ENCODE data around the gene SMAD6. TPM values are rescaled to one million over a fixed set of nuclear protein-coding genes. Genes with fewer than 3 reads are reported as not detected.
A peak's percentile ranks its signal among the peaks of the same experiment; 100 is the strongest.

Gene SMAD6
- total and polyA plus RNA-seq, 9 of the 15 experiments (the other 6 are each of a cell fraction or from before 2014, with no cell fraction given) = 0.10 to 15.5 (median 3.7) TPM

DNA sequence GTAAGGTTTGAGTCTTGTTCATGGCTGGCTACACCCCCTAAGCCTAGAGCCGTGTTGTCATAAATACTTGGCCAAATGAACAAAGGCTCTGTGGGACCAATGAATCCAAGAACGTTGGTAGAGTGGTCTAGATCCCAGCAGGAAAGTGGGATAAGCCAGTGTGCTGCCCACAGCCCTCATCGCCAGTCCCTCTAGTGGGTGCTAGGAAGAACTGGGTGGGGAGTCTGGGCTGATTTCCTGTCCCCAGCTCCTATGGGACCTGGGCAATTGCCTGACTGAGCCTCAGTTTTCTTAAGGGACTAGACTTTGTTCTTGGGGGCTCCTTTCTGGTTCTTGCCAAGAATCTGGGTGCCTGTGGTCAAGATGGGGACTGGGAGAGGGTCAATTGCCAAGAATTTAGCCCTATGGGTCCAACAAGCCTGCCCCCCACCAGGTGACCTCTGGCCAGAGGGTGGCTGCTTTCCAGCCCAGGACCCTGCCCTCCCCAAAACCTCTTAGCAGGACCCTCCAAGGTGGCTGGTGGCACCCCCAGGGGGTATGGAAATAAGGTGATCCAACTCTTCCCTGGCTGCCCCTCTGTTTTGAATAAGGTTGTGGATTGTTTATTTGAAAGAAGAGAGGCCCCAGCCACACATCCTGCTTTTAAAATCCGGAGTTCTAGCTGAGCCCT, 42.7 kb downstream of the SMAD6 start:
- no TSS peak for BruUV-seq (replicated peaks)
- Histone ChIP-seq H3K9ac (ENCODE audit: insufficient read depth in 1 of 2, low read depth in 2 of 2, low read length in 2 of 2) (no peak overlapping the region), H3K9me1 (ENCODE audit: control insufficient read depth, insufficient read depth, low read length) (no peaks in the 10 kb centered on the region), H4K20me1 (replicated peaks; ENCODE audit: control insufficient read depth, insufficient read depth, low read length) (peaks cover 15% of the 10 kb centered on the region; the same call in 1 of the 2 replicates), H3K4me1 (replicated peaks in 1 of 2; ENCODE audit: control insufficient read depth in 2 of 2, insufficient read depth in 2 of 2, low read length in 2 of 2) (peaks cover under 1 to 8% of the 10 kb centered on the region in 2 experiments; a peak in 3 of 5 replicates), H3K27me3 (ENCODE audit: control insufficient read depth in 2 of 2, insufficient read depth in 2 of 2, low read length in 2 of 2) (no peaks in the 10 kb centered on the region), H3K4me3 (no peak overlapping the region), H3K9me3 (replicated peaks; ENCODE audit: control insufficient read depth, insufficient read depth, low read depth, low read length) (no peaks in the 10 kb centered on the region), H3K4me2 (ENCODE audit: insufficient read depth, low read length) (no peak overlapping the region), H2AFZ (ENCODE audit: low read depth, low read length) (no peak overlapping the region), H3K27ac (ENCODE audit: extremely low read depth, low read depth, low read length) (no peak overlapping the region), H3K36me3 (ENCODE audit: control insufficient read depth, insufficient read depth, low read length) (no peaks in the 10 kb centered on the region), H3K79me2 (ENCODE audit: control insufficient read depth, insufficient read depth, low read length) (peaks cover 38% of the 10 kb centered on the region; the same call in 2 of the 3 replicates)
- ChIA-PET POLR2A (interaction anchor here (0.6 kb wide), 1 partner anchor 41 kb away, joined by 3 read pairs; no protein-coding TSS in a partner anchor), CTCF (ENCODE audit: low intra/inter-chr PET ratio) (no interaction called here)
- intact Hi-C loops (cut with micrococcal nuclease) (no loop called here), in situ Hi-C loops (cut with MboI) (no loop called here)
- ATAC-seq (0 out of 3 replicates have a peak, but pooled peaks have one; percentile 26), FAIRE-seq (no peak), DNase-seq (ENCODE audit: extremely low read depth in 1 of 4, low spot score in 3 of 4) (no peak)
- no peak for TF ChIP-seq ZKSCAN1 (IDR thresholded peaks at IDR 0.05; ENCODE audit: low read depth, low read length)
- TF ChIP-seq SNIP1 (IDR thresholded peaks at IDR 0.05; ENCODE audit: low read depth) = no peak
- WGBS (ENCODE audit: insufficient coverage, low coverage, missing lambda C conversion rate) = 54% methylated on average over 4 of the region's 4 CpGs

DNA sequence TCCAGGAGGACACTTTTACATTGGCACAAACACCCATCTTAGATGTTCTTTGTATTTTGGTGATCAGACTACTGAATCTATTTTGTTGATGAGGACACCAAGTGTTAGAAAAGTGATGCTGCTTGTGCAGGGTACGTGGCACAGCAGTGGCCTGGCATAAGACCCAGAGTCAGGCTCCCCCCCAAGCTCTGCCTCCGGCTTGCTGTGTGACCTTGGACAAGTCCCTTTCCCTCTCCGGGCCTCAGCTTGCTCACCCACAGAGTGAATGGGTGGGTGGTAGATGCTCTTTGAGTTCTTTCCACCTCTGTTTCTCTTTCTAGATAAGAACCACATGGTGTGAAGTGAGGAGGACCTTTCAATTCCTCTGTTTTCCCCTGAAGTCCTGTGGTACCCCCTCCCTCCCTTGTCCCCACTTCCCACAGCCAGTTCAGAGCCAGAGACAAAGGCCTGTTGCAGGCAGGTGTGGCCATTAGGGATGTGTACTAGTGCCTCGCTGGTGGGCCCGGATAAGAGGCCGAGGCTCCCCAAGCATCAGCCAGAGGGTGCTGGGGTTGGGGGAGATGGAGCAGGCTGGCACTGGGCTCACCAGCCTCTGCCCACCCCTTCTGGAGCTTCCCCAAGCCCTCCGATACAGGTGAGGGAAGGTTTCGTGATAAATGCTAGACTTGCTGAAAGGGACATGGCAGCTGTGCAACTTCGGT, 43.6 kb downstream of the SMAD6 start:
- Histone ChIP-seq H3K4me1 (replicated peaks in 1 of 2; ENCODE audit: control insufficient read depth in 2 of 2, insufficient read depth in 2 of 2, low read length in 2 of 2) (peaks cover 4 to 8% of the 10 kb centered on the region in 2 experiments; a peak in 4 of 5 replicates), H3K79me2 (ENCODE audit: control insufficient read depth, insufficient read depth, low read length) (peaks cover 34% of the 10 kb centered on the region; the same call in 2 of the 3 replicates), H3K27ac (ENCODE audit: extremely low read depth, low read depth, low read length) (no peak overlapping the region), H2AFZ (ENCODE audit: low read depth, low read length) (no peak overlapping the region), H4K20me1 (replicated peaks; ENCODE audit: control insufficient read depth, insufficient read depth, low read length) (peaks cover 15% of the 10 kb centered on the region; the same call in 1 of the 2 replicates), H3K4me3 (no peak overlapping the region), H3K9me3 (replicated peaks; ENCODE audit: control insufficient read depth, insufficient read depth, low read depth, low read length) (no peaks in the 10 kb centered on the region), H3K4me2 (ENCODE audit: insufficient read depth, low read length) (no peak overlapping the region), H3K9me1 (ENCODE audit: control insufficient read depth, insufficient read depth, low read length) (no peaks in the 10 kb centered on the region), H3K9ac (ENCODE audit: insufficient read depth in 1 of 2, low read depth in 2 of 2, low read length in 2 of 2) (no peak overlapping the region), H3K36me3 (ENCODE audit: control insufficient read depth, insufficient read depth, low read length) (no peaks in the 10 kb centered on the region), H3K27me3 (ENCODE audit: control insufficient read depth in 2 of 2, insufficient read depth in 2 of 2, low read length in 2 of 2) (no peaks in the 10 kb centered on the region)
- DNase-seq (ENCODE audit: extremely low read depth in 1 of 4, low spot score in 3 of 4) = no peak
- in situ Hi-C loops (cut with MboI) = no loop called here
- no peak for ATAC-seq
- WGBS (ENCODE audit: insufficient coverage, low coverage, missing lambda C conversion rate) = 92% methylated on average over 8 of the region's 9 CpGs
- no peak for FAIRE-seq
- ChIA-PET POLR2A (interaction anchor here (0.6 kb wide), 1 partner anchor 1662 kb away, joined by 3 read pairs; no protein-coding TSS in a partner anchor), CTCF (ENCODE audit: low intra/inter-chr PET ratio) (no interaction called here)
- no TSS peak for BruUV-seq (replicated peaks)
- intact Hi-C loops (cut with micrococcal nuclease) = no loop called here
- no peak for TF ChIP-seq WHSC1 (IDR thresholded peaks at IDR 0.05; ENCODE audit: low read length)
- TF ChIP-seq POLR2AphosphoS2 (IDR thresholded peaks at IDR 0.05; ENCODE audit: low read length) = no peak
- TF ChIP-seq HNRNPUL1 (IDR thresholded peaks at IDR 0.05; ENCODE audit: low read length) = no peak
- TF ChIP-seq ZNF551 (CRISPR knock-in tag; IDR thresholded peaks at IDR 0.05) = no peak
- TF ChIP-seq, protein P1, sequence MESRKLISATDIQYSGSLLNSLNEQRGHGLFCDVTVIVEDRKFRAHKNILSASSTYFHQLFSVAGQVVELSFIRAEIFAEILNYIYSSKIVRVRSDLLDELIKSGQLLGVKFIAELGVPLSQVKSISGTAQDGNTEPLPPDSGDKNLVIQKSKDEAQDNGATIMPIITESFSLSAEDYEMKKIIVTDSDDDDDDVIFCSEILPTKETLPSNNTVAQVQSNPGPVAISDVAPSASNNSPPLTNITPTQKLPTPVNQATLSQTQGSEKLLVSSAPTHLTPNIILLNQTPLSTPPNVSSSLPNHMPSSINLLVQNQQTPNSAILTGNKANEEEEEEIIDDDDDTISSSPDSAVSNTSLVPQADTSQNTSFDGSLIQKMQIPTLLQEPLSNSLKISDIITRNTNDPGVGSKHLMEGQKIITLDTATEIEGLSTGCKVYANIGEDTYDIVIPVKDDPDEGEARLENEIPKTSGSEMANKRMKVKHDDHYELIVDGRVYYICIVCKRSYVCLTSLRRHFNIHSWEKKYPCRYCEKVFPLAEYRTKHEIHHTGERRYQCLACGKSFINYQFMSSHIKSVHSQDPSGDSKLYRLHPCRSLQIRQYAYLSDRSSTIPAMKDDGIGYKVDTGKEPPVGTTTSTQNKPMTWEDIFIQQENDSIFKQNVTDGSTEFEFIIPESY (CRISPR knock-in tag; IDR thresholded peaks at IDR 0.05) = no peak
- no peak for TF ChIP-seq RBM22 (IDR thresholded peaks at IDR 0.05; ENCODE audit: low read depth, low read length, poor library complexity, severe bottlenecking)
- TF ChIP-seq POU5F1 (IDR thresholded peaks at IDR 0.05; ENCODE audit: borderline replicate concordance, low read depth, low read length, partially characterized antibody) = no peak
- TF ChIP-seq, protein P2, sequence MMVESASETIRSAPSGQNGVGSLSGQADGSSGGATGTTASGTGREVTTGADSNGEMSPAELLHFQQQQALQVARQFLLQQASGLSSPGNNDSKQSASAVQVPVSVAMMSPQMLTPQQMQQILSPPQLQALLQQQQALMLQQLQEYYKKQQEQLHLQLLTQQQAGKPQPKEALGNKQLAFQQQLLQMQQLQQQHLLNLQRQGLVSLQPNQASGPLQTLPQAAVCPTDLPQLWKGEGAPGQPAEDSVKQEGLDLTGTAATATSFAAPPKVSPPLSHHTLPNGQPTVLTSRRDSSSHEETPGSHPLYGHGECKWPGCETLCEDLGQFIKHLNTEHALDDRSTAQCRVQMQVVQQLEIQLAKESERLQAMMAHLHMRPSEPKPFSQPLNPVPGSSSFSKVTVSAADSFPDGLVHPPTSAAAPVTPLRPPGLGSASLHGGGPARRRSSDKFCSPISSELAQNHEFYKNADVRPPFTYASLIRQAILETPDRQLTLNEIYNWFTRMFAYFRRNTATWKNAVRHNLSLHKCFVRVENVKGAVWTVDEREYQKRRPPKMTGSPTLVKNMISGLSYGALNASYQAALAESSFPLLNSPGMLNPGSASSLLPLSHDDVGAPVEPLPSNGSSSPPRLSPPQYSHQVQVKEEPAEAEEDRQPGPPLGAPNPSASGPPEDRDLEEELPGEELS (CRISPR knock-in tag; IDR thresholded peaks at IDR 0.05; ENCODE audit: borderline replicate concordance) = no peak

Data from K562 (cell line).